Gastrocnemius medialis (tissue), 4 donors: ENCODE data around the gene CNPPD1. TPM values are rescaled to one million over a fixed set of nuclear protein-coding genes. Genes with fewer than 3 reads are reported as not detected.
A peak's percentile ranks its signal among the peaks of the same experiment; 100 is the strongest.

ENCODE experiments used
- ATAC-seq, 2 donors: fragments of 150-250 bp; one replicate each; pipeline ENCODE4 v1.9.1; 2016
- DNase-seq, 2 donors: peaks; one replicate each; pipeline ENCODE4 v3.0.0-alpha.2; 2019
- H3K27ac ChIP-seq, 4 donors: fragments of 200-600 bp; sonication (generic); 1 replicate in 1 of 4; 2 replicates in 3 of 4; pipeline ENCODE4 v1.5.1; 2016 to 2018; ENCODE audit warnings: mild to moderate bottlenecking in 2 of 4, moderate library complexity in 1 of 4
- H3K27me3 ChIP-seq, 3 donors: fragments of 200-600 bp; sonication (generic) in 2 of 3; 1 replicate in 1 of 3; 2 replicates in 2 of 3; pipeline versions ENCODE4 v1.5.1 to v1.6.0; 2016 to 2019; ENCODE audit warnings: mild to moderate bottlenecking in 1 of 3, moderate library complexity in 1 of 3
- H3K36me3 ChIP-seq, 2 donors: fragments of 200-600 bp; sonication (generic) in 1 of 2; one replicate each; pipeline ENCODE4 v1.5.1; 2017 to 2018
- H3K4me1 ChIP-seq, 2 donors: fragments of 200-600 bp; sonication (generic) in 1 of 2; one replicate each; pipeline ENCODE4 v1.5.1; 2016 to 2017; ENCODE audit warnings: mild to moderate bottlenecking in 2 of 2
- H3K4me3 ChIP-seq, 4 donors: fragments of 200-600 bp; sonication (generic) in 3 of 4; 1 replicate in 1 of 4; 2 replicates in 3 of 4; pipeline ENCODE4 v1.5.1; 2016 to 2019; ENCODE audit warnings: mild to moderate bottlenecking in 2 of 4
- H3K9me3 ChIP-seq, 3 donors: fragments of 200-600 bp; sonication (generic) in 2 of 3; 1 replicate in 1 of 3; 2 replicates in 2 of 3; pipeline ENCODE4 v1.5.1; 2016 to 2019
- POLR2A ChIP-seq, 2 donors: fragments of 450-650 bp; IDR thresholded peaks; one replicate each; pipeline ENCODE4 v1.6.1; 2017; ENCODE audit warnings: antibody characterized with exemption in 2 of 2, mild to moderate bottlenecking in 2 of 2, moderate library complexity in 2 of 2
- in situ Hi-C, 4 donors: fragments of 200-750 bp; cut with MboI; loops; one replicate each; pipeline versions ENCODE4 v1.15.0 to v1.8.0; 2017; ENCODE audit warnings: low sequenced_read_pairs in 4 of 4
- intact Hi-C: fragments of 100-400 bp; cut with DNase I; formaldehyde crosslinking; loops from one replicate; pipeline ENCODE4 v1.15.1; 2023; ENCODE audit warnings: low total_unique reads
- total RNA-seq, 4 donors: library from RNA; depleted of rRNA; stranded (reverse); fragments of >200 nt; gene quantifications; one replicate each; pipeline versions ENCODE4 v1.1.0 to v1.2.3, GENCODE V29; 2016
- TF ChIP-seq, protein P1 (sequence below), 5 experiments: fragments of 450-650 bp in 3 of 5; fragments of 200-600 bp in 2 of 5; sonication (generic) in 2 of 5; IDR thresholded peaks in 4 of 5; conservative IDR thresholded peaks in 1 of 5; 1 replicate in 4 of 5; 2 replicates in 1 of 5; pipeline ENCODE4 v1.5.1; 2016 to 2019; ENCODE audit warnings: antibody characterized with exemption in 5 of 5, mild to moderate bottlenecking in 3 of 5, moderate library complexity in 3 of 5

The CNPPD1 gene
- total RNA-seq, 4 donors from 2014 or later, result 53.5 to 114 (median 55.9) TPM

DNA sequence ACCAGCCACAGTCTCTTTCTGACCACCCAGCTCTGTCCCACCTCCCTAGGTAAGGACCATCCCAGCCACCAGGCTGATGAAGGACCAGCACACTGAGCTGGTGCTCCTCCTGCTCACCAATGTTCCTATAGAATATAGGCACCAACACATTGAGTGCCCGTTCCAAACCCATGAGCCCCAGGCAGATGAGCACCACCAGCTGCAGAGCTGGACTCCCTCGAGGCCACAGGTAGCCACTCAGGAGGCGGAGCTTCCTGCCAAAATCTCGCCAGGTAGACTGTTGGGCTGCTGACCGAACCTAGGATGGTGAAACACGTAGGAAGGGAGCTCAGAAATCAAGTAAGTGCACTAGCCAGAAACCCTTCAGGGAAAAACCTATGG is 39.8 kb upstream of the CNPPD1 start:
- Histone ChIP-seq H3K4me1 (peaks cover 19 to 29% of the 10 kb centered on the region in 2 donors), H3K27me3 (no peaks in the 10 kb centered on the region), H3K36me3 (peaks cover 0 to 68% of the 10 kb centered on the region in 2 donors), H3K4me3 (no peak overlapping the region), H3K9me3 (no peaks in the 10 kb centered on the region), H3K27ac (peak overlapping the region; percentile 87 to 99 (median 94))
- TF ChIP-seq, protein P1, sequence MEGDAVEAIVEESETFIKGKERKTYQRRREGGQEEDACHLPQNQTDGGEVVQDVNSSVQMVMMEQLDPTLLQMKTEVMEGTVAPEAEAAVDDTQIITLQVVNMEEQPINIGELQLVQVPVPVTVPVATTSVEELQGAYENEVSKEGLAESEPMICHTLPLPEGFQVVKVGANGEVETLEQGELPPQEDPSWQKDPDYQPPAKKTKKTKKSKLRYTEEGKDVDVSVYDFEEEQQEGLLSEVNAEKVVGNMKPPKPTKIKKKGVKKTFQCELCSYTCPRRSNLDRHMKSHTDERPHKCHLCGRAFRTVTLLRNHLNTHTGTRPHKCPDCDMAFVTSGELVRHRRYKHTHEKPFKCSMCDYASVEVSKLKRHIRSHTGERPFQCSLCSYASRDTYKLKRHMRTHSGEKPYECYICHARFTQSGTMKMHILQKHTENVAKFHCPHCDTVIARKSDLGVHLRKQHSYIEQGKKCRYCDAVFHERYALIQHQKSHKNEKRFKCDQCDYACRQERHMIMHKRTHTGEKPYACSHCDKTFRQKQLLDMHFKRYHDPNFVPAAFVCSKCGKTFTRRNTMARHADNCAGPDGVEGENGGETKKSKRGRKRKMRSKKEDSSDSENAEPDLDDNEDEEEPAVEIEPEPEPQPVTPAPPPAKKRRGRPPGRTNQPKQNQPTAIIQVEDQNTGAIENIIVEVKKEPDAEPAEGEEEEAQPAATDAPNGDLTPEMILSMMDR (IDR thresholded peaks at IDR 0.05 in 4 of 5, conservative IDR thresholded peaks at IDR 0.05 in 1 of 5), result no peak
- no peak for TF ChIP-seq POLR2A (IDR thresholded peaks at IDR 0.05)
- no peak for ATAC-seq
- intact Hi-C loops (no loop called here), in situ Hi-C loops (no loop called here)
- DNase-seq, result no peak

DNA sequence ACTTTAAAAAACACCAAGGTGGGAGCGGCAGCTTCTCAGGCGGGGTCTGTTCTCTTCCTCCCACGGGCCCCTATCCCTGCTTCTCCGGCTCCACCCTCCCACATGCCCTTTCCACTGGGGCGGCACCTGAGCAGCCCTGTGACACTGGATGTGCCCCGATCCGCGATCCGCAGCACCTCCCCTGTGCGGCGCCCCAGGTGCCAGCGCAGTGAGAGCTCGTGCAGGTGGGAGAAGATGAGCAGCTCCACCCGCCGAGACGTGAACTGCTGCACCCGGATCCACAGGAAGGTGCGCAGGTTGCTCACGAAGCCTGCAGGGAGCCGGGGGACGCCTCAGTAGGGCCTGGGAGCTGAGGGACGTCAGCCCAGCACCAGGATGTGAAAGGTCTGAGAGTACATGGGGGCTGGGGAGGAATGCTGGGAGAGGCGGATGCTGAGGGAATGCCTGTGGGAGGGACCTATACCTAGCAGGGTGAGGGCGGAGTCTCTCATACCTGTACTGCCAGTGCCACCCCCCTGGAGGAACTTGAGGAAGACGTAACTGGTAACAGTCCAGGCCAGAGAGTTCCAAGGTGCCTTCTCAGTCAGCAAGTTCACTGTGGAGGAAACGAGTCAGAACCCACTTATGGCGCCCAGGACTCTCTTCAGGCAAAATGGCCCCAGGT is 39.3 kb upstream of the CNPPD1 start:
- Histone ChIP-seq H3K4me3 (no peak overlapping the region), H3K36me3 (peaks cover 0 to 64% of the 10 kb centered on the region in 2 donors)

DNA sequence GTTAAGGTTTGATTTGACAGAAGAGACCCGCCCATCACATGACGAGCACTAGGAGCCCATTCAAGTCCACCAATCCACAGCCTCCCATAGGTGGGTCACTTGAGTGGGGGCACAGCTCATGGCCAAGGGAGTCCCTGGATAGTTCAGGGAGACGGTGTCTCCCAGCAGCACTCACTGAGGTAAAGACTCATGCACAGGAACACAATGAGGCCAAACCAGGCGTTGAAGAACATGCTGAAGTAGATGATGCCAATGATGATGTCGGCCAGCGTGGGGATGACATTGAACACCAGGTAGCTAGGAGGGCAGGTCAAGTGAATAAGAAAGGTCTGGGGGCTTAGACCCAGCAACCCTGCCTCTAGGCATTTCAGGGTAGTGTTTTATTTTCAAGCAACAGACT is 38.1 kb upstream of the CNPPD1 start:
- no peaks in the 10 kb centered on the region for H3K9me3 ChIP-seq
- no peak for ATAC-seq
- H3K4me1 ChIP-seq, result peaks cover 16 to 24% of the 10 kb centered on the region in 2 donors
- H3K27me3 ChIP-seq, result no peaks in the 10 kb centered on the region
- H3K4me3 ChIP-seq, result no peak overlapping the region
- peaks cover 0 to 64% of the 10 kb centered on the region in 2 donors for H3K36me3 ChIP-seq
- H3K27ac ChIP-seq, result no peak overlapping the region
- intact Hi-C loops (no loop called here), in situ Hi-C loops (no loop called here)
- TF ChIP-seq, protein P1 (IDR thresholded peaks at IDR 0.05 in 4 of 5, conservative IDR thresholded peaks at IDR 0.05 in 1 of 5), result no peak
- TF ChIP-seq POLR2A (IDR thresholded peaks at IDR 0.05), result no peak
- no peak for DNase-seq

More for the DNA sequence above, 39.3 kb upstream of the CNPPD1 start:
- in situ Hi-C loops, result no loop called here
- Histone ChIP-seq H3K4me1 (peaks cover 19 to 29% of the 10 kb centered on the region in 2 donors), H3K27ac (peak overlapping the region; percentile 87 to 99 (median 94)), H3K27me3 (no peaks in the 10 kb centered on the region), H3K9me3 (no peaks in the 10 kb centered on the region)
- no peak for ATAC-seq
- no peak for DNase-seq
- no peak for TF ChIP-seq POLR2A (IDR thresholded peaks at IDR 0.05)
- TF ChIP-seq, protein P1 (IDR thresholded peaks at IDR 0.05 in 4 of 5, conservative IDR thresholded peaks at IDR 0.05 in 1 of 5), result no peak
- intact Hi-C loops, result no loop called here

DNA sequence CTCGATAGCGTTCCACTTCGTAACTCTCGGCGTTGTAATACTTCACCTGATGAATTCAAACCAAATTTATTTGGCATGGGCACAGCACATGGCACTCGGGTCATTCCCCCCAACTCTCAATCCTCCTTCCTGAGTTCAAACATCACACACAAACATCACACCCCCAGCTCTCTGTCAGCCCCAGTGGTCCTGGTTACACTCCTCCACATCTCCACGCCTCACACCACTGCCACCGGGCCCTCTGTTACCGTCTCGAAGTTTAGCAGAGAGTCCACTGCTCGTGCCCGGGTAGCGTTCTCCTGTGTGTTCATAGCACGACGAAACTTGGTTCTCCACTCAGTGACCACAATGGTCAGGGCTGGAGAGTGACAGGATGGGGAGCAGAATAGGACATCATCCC is 37.4 kb upstream of the CNPPD1 start:
- in situ Hi-C loops, result no loop called here
- H3K27me3 ChIP-seq, result no peaks in the 10 kb centered on the region
- peaks cover 9 to 17% of the 10 kb centered on the region in 2 donors for H3K4me1 ChIP-seq
- DNase-seq, result no peak
- H3K27ac ChIP-seq, result no peak overlapping the region
- intact Hi-C loops, result no loop called here
- peaks cover 0 to 70% of the 10 kb centered on the region in 2 donors for H3K36me3 ChIP-seq
- no peak for ATAC-seq
- no peak for TF ChIP-seq POLR2A (IDR thresholded peaks at IDR 0.05)
- TF ChIP-seq, protein P1 (IDR thresholded peaks at IDR 0.05 in 4 of 5, conservative IDR thresholded peaks at IDR 0.05 in 1 of 5), result no peak
- H3K4me3 ChIP-seq, result no peak overlapping the region
- no peaks in the 10 kb centered on the region for H3K9me3 ChIP-seq
